Mesothelial cell of epicardium (in vitro differentiated cells): ENCODE results near the gene PANK3. TPM values are rescaled to one million over a fixed set of nuclear protein-coding genes. Genes with fewer than 3 reads are reported as not detected.

Experiments used
- DNase-seq, 2 experiments: peaks; one replicate each; pipeline ENCODE4 v3.0.0; 2021; ENCODE audit warnings: low spot score in 2 of 2; ENCODE audit not compliant: unreplicated experiment in 2 of 2
- H3K27ac Mint-ChIP-seq: 2 replicates; pipeline ENCODE4 v1.8.0; 2021; ENCODE audit warnings: mixed read lengths
- H3K27me3 Mint-ChIP-seq: 2 replicates; pipeline ENCODE4 v1.8.0; 2021; ENCODE audit warnings: low read depth, mixed read lengths
- H3K36me3 Mint-ChIP-seq: 2 replicates; pipeline ENCODE4 v1.8.0; 2021; ENCODE audit warnings: mixed read lengths
- H3K4me1 Mint-ChIP-seq: 2 replicates; pipeline ENCODE4 v1.8.0; 2021; ENCODE audit warnings: mixed read lengths
- H3K4me3 Mint-ChIP-seq: 2 replicates; pipeline ENCODE4 v1.8.0; 2021; ENCODE audit warnings: mild to moderate bottlenecking, moderate library complexity, mixed read lengths
- H3K9me3 Mint-ChIP-seq: 2 replicates; pipeline ENCODE4 v1.8.0; 2021; ENCODE audit warnings: mixed read lengths
- CTCF ChIP-seq: fragments of 200-600 bp; sonication (generic); IDR thresholded peaks from one replicate; pipeline ENCODE4 v1.5.0; 2021; ENCODE audit warnings: antibody characterized with exemption; ENCODE audit not compliant: unreplicated experiment
- microRNA-seq: library from miRNA; unstranded; fragments of <30 nt; microRNA quantifications from one replicate; pipeline ENCODE4 v1.2.0, GENCODE V29; 2021; ENCODE audit warnings: inconsistent platforms, mixed read lengths
- total RNA-seq: library from RNA; stranded (reverse); gene quantifications from 3 replicates; pipeline ENCODE4 v1.2.1, GENCODE V29; 2021

Gene PANK3
- total RNA-seq, 1 donor from 2014 or later = 90.7 TPM

- TF ChIP-seq CTCF = no peak
- Mint-ChIP-seq H3K4me1 (no peaks in the 10 kb centered on the region), H3K36me3 (peaks cover 42% of the 10 kb centered on the region), H3K27ac (no peak overlapping the region), H3K27me3 (no peaks in the 10 kb centered on the region), H3K9me3 (no peaks in the 10 kb centered on the region), H3K4me3 (no peak overlapping the region)
- no peak for DNase-seq
These were observed 76.5 kb downstream of the PANK3 start for GRCh38 chr5:168502563-168503237.

Small RNA genes lying within 50 kb of the gene (microRNA-seq; reads per million reads assigned to microRNA genes)
- not detected for gene MIR103A1
- gene MIR103B1 = not detected

Other genes starting within 250 kb of the PANK3 start
- 93.9 to 104 TPM (median 98.2 TPM) in 3 replicates for gene RARS1, start 92.9 kb downstream of the PANK3 start, total RNA-seq
- gene FBLL1, start 50.1 kb downstream of the PANK3 start, total RNA-seq = 0.80 to 0.95 TPM (median 0.81 TPM) in 3 replicates